Activated T-helper 2 cell treated with anti-CD3 and anti-CD28 coated beads, Interferon-gamma antibody, Interleukin-2, Interleukin-4, amounts not matched to agents 10 μg/mL and 5 μg/mL and 100 μg/mL, durations not matched to agents 14 hours and 24 hours and 36 hours (primary cell): ENCODE results near the gene EFNA5. TPM values are rescaled to one million over a fixed set of nuclear protein-coding genes. Genes with fewer than 3 reads are reported as not detected.

ENCODE experiments used
- DNase-seq: peaks from one replicate; pipeline ENCODE4 v3.0.0; 2021; ENCODE audit warnings: low spot score
- H3K27ac Mint-ChIP-seq: one replicate; pipeline ENCODE4 v1.8.0; 2021; ENCODE audit warnings: mixed read lengths
- H3K27me3 Mint-ChIP-seq: one replicate; pipeline ENCODE4 v1.8.0; 2021; ENCODE audit warnings: low read depth, mixed read lengths
- H3K36me3 Mint-ChIP-seq: one replicate; pipeline ENCODE4 v1.8.0; 2021; ENCODE audit warnings: low read depth, mixed read lengths
- H3K4me1 Mint-ChIP-seq: one replicate; pipeline ENCODE4 v1.8.0; 2021; ENCODE audit warnings: low read depth, mixed read lengths
- H3K4me3 Mint-ChIP-seq: one replicate; pipeline ENCODE4 v1.8.0; 2021; ENCODE audit warnings: low read depth, mild to moderate bottlenecking, moderate library complexity, mixed read lengths
- H3K9me3 Mint-ChIP-seq: one replicate; pipeline ENCODE4 v1.8.0; 2021; ENCODE audit warnings: mixed read lengths
- intact Hi-C: fragments of 100-400 bp; cut with micrococcal nuclease; formaldehyde crosslinking; loops from one replicate; pipeline ENCODE4 v1.15.1; 2023
- total RNA-seq: library from RNA; stranded (reverse); gene quantifications from 2 replicates; pipeline ENCODE4 v1.2.3, GENCODE V29; 2022

EFNA5 gene
- total RNA-seq, 1 donor from 2014 or later = not detected

GRCh38 chr5:107389775-107390148 is 281.0 kb downstream of the EFNA5 start:
- no peaks in the 10 kb centered on the region for H3K9me3 Mint-ChIP-seq
- no peak overlapping the region for H3K4me3 Mint-ChIP-seq
- H3K36me3 Mint-ChIP-seq = no peaks in the 10 kb centered on the region
- DNase-seq = no peak
- H3K27me3 Mint-ChIP-seq = peaks cover 7% of the 10 kb centered on the region
- intact Hi-C loops = loop anchor here (1.0 to 5.0 kb wide), 4 partner anchors 82 to 127 kb away; no protein-coding TSS in a partner anchor
- peaks cover 27% of the 10 kb centered on the region for H3K4me1 Mint-ChIP-seq
- no peak overlapping the region for H3K27ac Mint-ChIP-seq

GRCh38 chr5:107389130-107389774 is 281.5 kb downstream of the EFNA5 start:
- intact Hi-C loops = loop anchor here (1.0 to 5.0 kb wide), 4 partner anchors 82 to 126 kb away; no protein-coding TSS in a partner anchor
- peak overlapping the region; percentile 51 for H3K4me3 Mint-ChIP-seq
- DNase-seq = peak; percentile 23
- no peaks in the 10 kb centered on the region for H3K36me3 Mint-ChIP-seq
- no peaks in the 10 kb centered on the region for H3K9me3 Mint-ChIP-seq
- peaks cover 27% of the 10 kb centered on the region for H3K4me1 Mint-ChIP-seq
- peaks cover 6% of the 10 kb centered on the region for H3K27me3 Mint-ChIP-seq
- H3K27ac Mint-ChIP-seq = peak overlapping the region; percentile 77

- no peak for DNase-seq
- Mint-ChIP-seq H3K4me1 (peaks cover 27% of the 10 kb centered on the region), H3K9me3 (no peaks in the 10 kb centered on the region), H3K27ac (peak overlapping the region; percentile 77), H3K4me3 (peak overlapping the region; percentile 27), H3K27me3 (peaks cover 13% of the 10 kb centered on the region), H3K36me3 (no peaks in the 10 kb centered on the region)
- intact Hi-C loops = loop anchor here (1.0 to 5.0 kb wide), 5 partner anchors 81 to 183 kb away; no protein-coding TSS in a partner anchor
Measured at GRCh38 chr5:107388141-107388861, 282.4 kb downstream of the EFNA5 start.

GRCh38 chr5:107387526-107388140 is 283.1 kb downstream of the EFNA5 start:
- DNase-seq = no peak
- H3K27me3 Mint-ChIP-seq = peaks cover 17% of the 10 kb centered on the region
- H3K4me1 Mint-ChIP-seq = peaks cover 27% of the 10 kb centered on the region
- H3K27ac Mint-ChIP-seq = peak overlapping the region; percentile 77
- H3K4me3 Mint-ChIP-seq = no peak overlapping the region
- intact Hi-C loops = loop anchor here (1.0 to 5.0 kb wide), 5 partner anchors 80 to 184 kb away; no protein-coding TSS in a partner anchor
- H3K36me3 Mint-ChIP-seq = no peaks in the 10 kb centered on the region
- H3K9me3 Mint-ChIP-seq = no peaks in the 10 kb centered on the region

- no peaks in the 10 kb centered on the region for H3K36me3 Mint-ChIP-seq
- intact Hi-C loops = loop anchor here (5.0 kb wide), 1 partner anchor 78 kb away; no protein-coding TSS in a partner anchor
Measured at GRCh38 chr5:107385708-107386107, 285.0 kb downstream of the EFNA5 start.

GRCh38 chr5:107384256-107384655 is 286.5 kb downstream of the EFNA5 start:
- H3K36me3 Mint-ChIP-seq = no peaks in the 10 kb centered on the region
- intact Hi-C loops = no loop called here
- no peak overlapping the region for H3K4me3 Mint-ChIP-seq
- H3K27me3 Mint-ChIP-seq = peaks cover 19% of the 10 kb centered on the region
- no peak for DNase-seq
- H3K4me1 Mint-ChIP-seq = peaks cover 21% of the 10 kb centered on the region
- no peak overlapping the region for H3K27ac Mint-ChIP-seq
- H3K9me3 Mint-ChIP-seq = no peaks in the 10 kb centered on the region

More at GRCh38 chr5:107385708-107386107, 285.0 kb downstream of the EFNA5 start:
- Mint-ChIP-seq H3K9me3 (no peaks in the 10 kb centered on the region), H3K4me1 (peaks cover 27% of the 10 kb centered on the region), H3K27me3 (peaks cover 17% of the 10 kb centered on the region), H3K27ac (no peak overlapping the region), H3K4me3 (no peak overlapping the region)
- no peak for DNase-seq

- intact Hi-C loops = no loop called here
- no peaks in the 10 kb centered on the region for H3K36me3 Mint-ChIP-seq
Measured at GRCh38 chr5:107383414-107383813, 287.3 kb downstream of the EFNA5 start.

GRCh38 chr5:107381189-107381856 is 289.4 kb downstream of the EFNA5 start:
- intact Hi-C loops = no loop called here
- Mint-ChIP-seq H3K4me1 (peaks cover 2% of the 10 kb centered on the region), H3K9me3 (no peaks in the 10 kb centered on the region), H3K27me3 (peaks cover 23% of the 10 kb centered on the region), H3K36me3 (no peaks in the 10 kb centered on the region), H3K27ac (no peak overlapping the region), H3K4me3 (no peak overlapping the region)
- DNase-seq = no peak

More at GRCh38 chr5:107383414-107383813, 287.3 kb downstream of the EFNA5 start:
- peaks cover 13% of the 10 kb centered on the region for H3K4me1 Mint-ChIP-seq
- H3K9me3 Mint-ChIP-seq = no peaks in the 10 kb centered on the region
- no peak for DNase-seq
- H3K27me3 Mint-ChIP-seq = peaks cover 19% of the 10 kb centered on the region
- H3K4me3 Mint-ChIP-seq = no peak overlapping the region
- H3K27ac Mint-ChIP-seq = no peak overlapping the region

- H3K27me3 Mint-ChIP-seq = peaks cover 23% of the 10 kb centered on the region
- DNase-seq = no peak
- no peaks in the 10 kb centered on the region for H3K36me3 Mint-ChIP-seq
- intact Hi-C loops = no loop called here
- H3K4me1 Mint-ChIP-seq = peaks cover 2% of the 10 kb centered on the region
- no peak overlapping the region for H3K27ac Mint-ChIP-seq
- H3K4me3 Mint-ChIP-seq = no peak overlapping the region
- H3K9me3 Mint-ChIP-seq = no peaks in the 10 kb centered on the region
Measured at GRCh38 chr5:107380654-107381053, 290.1 kb downstream of the EFNA5 start.

- no peak overlapping the region for H3K27ac Mint-ChIP-seq
- DNase-seq = no peak
- H3K9me3 Mint-ChIP-seq = no peaks in the 10 kb centered on the region
- intact Hi-C loops = no loop called here
- peaks cover 2% of the 10 kb centered on the region for H3K4me1 Mint-ChIP-seq
- no peaks in the 10 kb centered on the region for H3K36me3 Mint-ChIP-seq
- peaks cover 15% of the 10 kb centered on the region for H3K27me3 Mint-ChIP-seq
- H3K4me3 Mint-ChIP-seq = no peak overlapping the region
Measured at GRCh38 chr5:107378218-107378899, 292.4 kb downstream of the EFNA5 start.

GRCh38 chr5:107377277-107377609 is 293.5 kb downstream of the EFNA5 start:
- no peak for DNase-seq
- intact Hi-C loops = no loop called here
- Mint-ChIP-seq H3K27me3 (peaks cover 13% of the 10 kb centered on the region), H3K36me3 (no peaks in the 10 kb centered on the region), H3K4me3 (no peak overlapping the region), H3K27ac (no peak overlapping the region), H3K4me1 (peaks cover 2% of the 10 kb centered on the region), H3K9me3 (no peaks in the 10 kb centered on the region)
